ENCODE measurements around the gene UBXN4. TPM values are rescaled to one million over a fixed set of nuclear protein-coding genes. Genes with fewer than 3 reads are reported as not detected.

UBXN4 gene
- total RNA-seq, 1 experiment from 2014 or later: 65.9 TPM

DNA sequence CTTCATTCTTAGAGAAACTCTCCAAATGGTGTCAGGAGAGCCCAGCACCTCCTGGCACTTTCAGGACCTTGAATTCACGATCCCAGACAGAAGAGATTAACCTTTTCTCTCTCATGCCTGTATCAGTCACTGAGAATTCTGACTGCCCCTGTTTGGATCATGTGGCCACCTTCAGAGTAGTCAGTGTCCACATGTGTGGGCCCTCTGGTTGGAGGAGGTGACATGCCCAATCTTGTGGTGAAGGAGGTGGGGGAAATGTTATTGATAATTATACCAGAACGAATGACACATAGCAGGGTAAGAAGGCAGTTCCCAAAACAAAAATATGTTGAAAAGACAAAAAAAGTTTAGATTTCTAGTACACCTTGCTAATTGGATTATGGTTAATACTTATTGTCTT is 31.7 kb downstream of the UBXN4 start:
- Histone ChIP-seq H3K4me2 (ENCODE audit: low read depth, low read length, poor library complexity, severe bottlenecking) (no peak overlapping the region), H3K9me2 (replicated peaks; ENCODE audit: insufficient read depth, low read length) (no peaks in the 10 kb centered on the region), H3K9me3 (ENCODE audit: low read length) (no peaks in the 10 kb centered on the region), H3K27me3 (ENCODE audit: low read length) (no peaks in the 10 kb centered on the region), H3K27ac (ENCODE audit: low read length) (no peak overlapping the region), H2AFZ (ENCODE audit: low read length) (no peak overlapping the region), H3K4me3 (ENCODE audit: low read length) (no peak overlapping the region), H4K20me1 (ENCODE audit: insufficient read depth, low read depth, low read length) (no peaks in the 10 kb centered on the region), H3K79me2 (ENCODE audit: low read length) (peaks cover 21% of the 10 kb centered on the region), H3K9ac (ENCODE audit: low read length) (no peak overlapping the region), H3K4me1 (ENCODE audit: low read length) (no peaks in the 10 kb centered on the region), H3K36me3 (ENCODE audit: insufficient read depth, low read length) (peaks cover 54% of the 10 kb centered on the region)
- DNase-seq: no peak

GRCh38 chr2:135773917-135774316 is 32.3 kb downstream of the UBXN4 start:
- Histone ChIP-seq H3K36me3 (ENCODE audit: insufficient read depth, low read length) (peaks cover 57% of the 10 kb centered on the region), H3K9me3 (ENCODE audit: low read length) (no peaks in the 10 kb centered on the region), H3K9me2 (replicated peaks; ENCODE audit: insufficient read depth, low read length) (no peaks in the 10 kb centered on the region), H3K4me3 (ENCODE audit: low read length) (no peak overlapping the region), H3K4me2 (ENCODE audit: low read depth, low read length, poor library complexity, severe bottlenecking) (no peak overlapping the region), H3K27ac (ENCODE audit: low read length) (no peak overlapping the region), H3K4me1 (ENCODE audit: low read length) (no peaks in the 10 kb centered on the region), H3K79me2 (ENCODE audit: low read length) (peaks cover 16% of the 10 kb centered on the region), H3K9ac (ENCODE audit: low read length) (no peak overlapping the region), H3K27me3 (ENCODE audit: low read length) (no peaks in the 10 kb centered on the region), H4K20me1 (ENCODE audit: insufficient read depth, low read depth, low read length) (no peaks in the 10 kb centered on the region), H2AFZ (ENCODE audit: low read length) (no peak overlapping the region)
- DNase-seq: no peak

- H3K36me3 ChIP-seq (ENCODE audit: insufficient read depth, low read length): peaks cover 53% of the 10 kb centered on the region
- H3K9ac ChIP-seq (ENCODE audit: low read length): no peak overlapping the region
- H3K9me2 ChIP-seq (replicated peaks; ENCODE audit: insufficient read depth, low read length): no peaks in the 10 kb centered on the region
- peaks cover 4% of the 10 kb centered on the region; the same call in 1 of the 2 replicates for H3K79me2 ChIP-seq (ENCODE audit: low read length)
- H3K9me3 ChIP-seq (ENCODE audit: low read length): no peaks in the 10 kb centered on the region
- H2AFZ ChIP-seq (ENCODE audit: low read length): no peak overlapping the region
- H4K20me1 ChIP-seq (ENCODE audit: insufficient read depth, low read depth, low read length): no peaks in the 10 kb centered on the region
- H3K27ac ChIP-seq (ENCODE audit: low read length): no peak overlapping the region
- H3K27me3 ChIP-seq (ENCODE audit: low read length): no peaks in the 10 kb centered on the region
- H3K4me1 ChIP-seq (ENCODE audit: low read length): no peaks in the 10 kb centered on the region
- DNase-seq: no peak
- H3K4me2 ChIP-seq (ENCODE audit: low read depth, low read length, poor library complexity, severe bottlenecking): no peak overlapping the region
- H3K4me3 ChIP-seq (ENCODE audit: low read length): no peak overlapping the region
Measured at GRCh38 chr2:135775420-135775819, 33.8 kb downstream of the UBXN4 start.

GRCh38 chr2:135776367-135776766 is 34.7 kb downstream of the UBXN4 start:
- Histone ChIP-seq H3K9me3 (ENCODE audit: low read length) (no peaks in the 10 kb centered on the region), H3K4me1 (ENCODE audit: low read length) (no peaks in the 10 kb centered on the region), H3K36me3 (ENCODE audit: insufficient read depth, low read length) (peaks cover 55% of the 10 kb centered on the region), H3K27me3 (ENCODE audit: low read length) (no peaks in the 10 kb centered on the region), H3K79me2 (ENCODE audit: low read length) (peaks cover 4% of the 10 kb centered on the region; the same call in 1 of the 2 replicates), H3K4me2 (ENCODE audit: low read depth, low read length, poor library complexity, severe bottlenecking) (no peak overlapping the region), H3K9me2 (replicated peaks; ENCODE audit: insufficient read depth, low read length) (no peaks in the 10 kb centered on the region), H2AFZ (ENCODE audit: low read length) (no peak overlapping the region), H3K27ac (ENCODE audit: low read length) (no peak overlapping the region), H3K9ac (ENCODE audit: low read length) (no peak overlapping the region), H3K4me3 (ENCODE audit: low read length) (no peak overlapping the region), H4K20me1 (ENCODE audit: insufficient read depth, low read depth, low read length) (no peaks in the 10 kb centered on the region)
- no peak for DNase-seq

- H4K20me1 ChIP-seq (ENCODE audit: insufficient read depth, low read depth, low read length): no peaks in the 10 kb centered on the region
- no peak for DNase-seq
- H3K4me1 ChIP-seq (ENCODE audit: low read length): peaks cover 24% of the 10 kb centered on the region
- peak overlapping the region; percentile 43 for H3K4me2 ChIP-seq (ENCODE audit: low read depth, low read length, poor library complexity, severe bottlenecking)
- H3K9me3 ChIP-seq (ENCODE audit: low read length): no peaks in the 10 kb centered on the region
- peak overlapping the region; percentile 65 for H3K27ac ChIP-seq (ENCODE audit: low read length)
- no peaks in the 10 kb centered on the region for H3K27me3 ChIP-seq (ENCODE audit: low read length)
- H3K9ac ChIP-seq (ENCODE audit: low read length): no peak overlapping the region
- peaks cover 70% of the 10 kb centered on the region for H3K36me3 ChIP-seq (ENCODE audit: insufficient read depth, low read length)
- no peak overlapping the region for H3K4me3 ChIP-seq (ENCODE audit: low read length)
- no peaks in the 10 kb centered on the region for H3K9me2 ChIP-seq (replicated peaks; ENCODE audit: insufficient read depth, low read length)
- H3K79me2 ChIP-seq (ENCODE audit: low read length): no peaks in the 10 kb centered on the region
- H2AFZ ChIP-seq (ENCODE audit: low read length): no peak overlapping the region
Measured at GRCh38 chr2:135782231-135782630, 40.6 kb downstream of the UBXN4 start.

- no peaks in the 10 kb centered on the region for H4K20me1 ChIP-seq (ENCODE audit: insufficient read depth, low read depth, low read length)
- no peak overlapping the region for H3K9ac ChIP-seq (ENCODE audit: low read length)
- no peaks in the 10 kb centered on the region for H3K79me2 ChIP-seq (ENCODE audit: low read length)
- peaks cover 71% of the 10 kb centered on the region for H3K36me3 ChIP-seq (ENCODE audit: insufficient read depth, low read length)
- no peak overlapping the region for H2AFZ ChIP-seq (ENCODE audit: low read length)
- DNase-seq: peak; percentile 69
- H3K27me3 ChIP-seq (ENCODE audit: low read length): no peaks in the 10 kb centered on the region
- H3K27ac ChIP-seq (ENCODE audit: low read length): peak overlapping the region; percentile 65
- peaks cover 24% of the 10 kb centered on the region for H3K4me1 ChIP-seq (ENCODE audit: low read length)
- H3K4me3 ChIP-seq (ENCODE audit: low read length): no peak overlapping the region
- peak overlapping the region; percentile 43 for H3K4me2 ChIP-seq (ENCODE audit: low read depth, low read length, poor library complexity, severe bottlenecking)
- no peaks in the 10 kb centered on the region for H3K9me2 ChIP-seq (replicated peaks; ENCODE audit: insufficient read depth, low read length)
- H3K9me3 ChIP-seq (ENCODE audit: low read length): no peaks in the 10 kb centered on the region
Measured at GRCh38 chr2:135783439-135783838, 41.8 kb downstream of the UBXN4 start.

DNA sequence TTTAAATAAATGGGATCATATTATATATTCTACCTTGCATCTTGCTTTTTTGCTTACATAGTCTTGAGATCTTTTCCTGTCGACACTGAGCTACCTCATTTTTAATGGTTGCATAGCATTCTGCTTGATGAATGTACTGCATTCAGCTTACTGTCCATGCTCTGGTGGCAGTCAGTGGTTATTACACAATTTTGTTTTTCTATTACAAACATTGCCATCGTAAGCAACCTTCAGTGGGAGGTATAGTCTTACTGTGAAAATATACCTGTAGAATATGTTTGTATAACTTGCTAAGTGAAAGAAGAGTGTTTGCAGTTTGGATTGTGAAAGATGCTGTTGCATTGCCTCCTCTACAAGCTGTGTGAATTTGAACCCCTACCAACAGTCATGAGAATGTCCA is 43.4 kb downstream of the UBXN4 start:
- DNase-seq: no peak
- Histone ChIP-seq H3K4me3 (ENCODE audit: low read length) (no peak overlapping the region), H3K9me3 (ENCODE audit: low read length) (no peaks in the 10 kb centered on the region), H3K9me2 (replicated peaks; ENCODE audit: insufficient read depth, low read length) (no peaks in the 10 kb centered on the region), H3K27me3 (ENCODE audit: low read length) (no peaks in the 10 kb centered on the region), H3K27ac (ENCODE audit: low read length) (no peak overlapping the region), H3K36me3 (ENCODE audit: insufficient read depth, low read length) (peaks cover 59% of the 10 kb centered on the region), H3K4me2 (ENCODE audit: low read depth, low read length, poor library complexity, severe bottlenecking) (no peak overlapping the region), H4K20me1 (ENCODE audit: insufficient read depth, low read depth, low read length) (no peaks in the 10 kb centered on the region), H3K9ac (ENCODE audit: low read length) (no peak overlapping the region), H3K4me1 (ENCODE audit: low read length) (peaks cover 24% of the 10 kb centered on the region), H3K79me2 (ENCODE audit: low read length) (no peaks in the 10 kb centered on the region), H2AFZ (ENCODE audit: low read length) (no peak overlapping the region)

DNA sequence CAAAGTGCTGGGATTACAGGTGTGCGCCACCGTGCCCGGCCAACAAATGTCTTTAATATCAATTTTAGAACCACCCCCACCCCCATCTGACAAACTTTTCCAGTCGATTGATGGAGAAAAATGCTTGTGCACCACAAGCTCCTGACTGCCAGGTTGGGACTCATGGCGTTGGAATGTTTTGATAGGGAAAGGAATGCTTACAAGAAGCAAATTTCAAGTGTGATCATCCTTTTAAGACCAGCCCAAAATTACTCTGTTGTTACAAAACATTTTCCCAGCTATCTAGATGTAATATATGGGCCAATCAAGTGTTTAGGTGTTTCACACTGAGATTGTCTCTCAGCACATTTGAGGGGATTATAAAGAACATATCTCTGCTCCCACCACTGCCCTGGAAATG is 45.2 kb downstream of the UBXN4 start:
- Histone ChIP-seq H3K9me3 (ENCODE audit: low read length) (no peaks in the 10 kb centered on the region), H3K36me3 (ENCODE audit: insufficient read depth, low read length) (peaks cover 41% of the 10 kb centered on the region), H4K20me1 (ENCODE audit: insufficient read depth, low read depth, low read length) (no peaks in the 10 kb centered on the region), H3K79me2 (ENCODE audit: low read length) (no peaks in the 10 kb centered on the region), H3K27ac (ENCODE audit: low read length) (no peak overlapping the region), H3K9ac (ENCODE audit: low read length) (no peak overlapping the region), H3K4me3 (ENCODE audit: low read length) (no peak overlapping the region), H2AFZ (ENCODE audit: low read length) (no peak overlapping the region), H3K27me3 (ENCODE audit: low read length) (no peaks in the 10 kb centered on the region), H3K4me2 (ENCODE audit: low read depth, low read length, poor library complexity, severe bottlenecking) (no peak overlapping the region), H3K4me1 (ENCODE audit: low read length) (peaks cover 24% of the 10 kb centered on the region), H3K9me2 (replicated peaks; ENCODE audit: insufficient read depth, low read length) (no peaks in the 10 kb centered on the region)
- DNase-seq: no peak

DNA sequence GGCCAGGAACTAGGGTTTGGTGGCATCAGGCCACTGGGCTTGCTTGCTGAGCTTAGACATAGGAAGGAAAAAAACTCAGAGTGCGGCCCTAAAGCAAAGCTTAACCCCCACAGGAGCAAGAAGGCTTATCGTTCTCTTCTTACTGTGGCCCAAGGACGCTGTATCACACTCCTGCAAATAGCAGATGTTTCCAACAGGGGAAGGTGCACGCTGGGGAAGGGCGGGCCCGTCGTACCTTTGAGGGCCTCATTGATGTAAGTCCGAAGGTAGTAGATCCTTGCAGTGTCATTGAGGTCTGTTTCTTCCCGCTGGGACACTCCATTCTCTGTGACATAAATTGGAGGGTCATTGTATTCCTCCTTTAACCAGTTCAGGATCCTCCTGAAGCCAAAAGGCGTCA is 48.8 kb downstream of the UBXN4 start:
- Histone ChIP-seq H2AFZ (ENCODE audit: low read length) (no peak overlapping the region), H3K79me2 (ENCODE audit: low read length) (no peaks in the 10 kb centered on the region), H3K4me1 (ENCODE audit: low read length) (peaks cover 12% of the 10 kb centered on the region), H3K9me2 (replicated peaks; ENCODE audit: insufficient read depth, low read length) (no peaks in the 10 kb centered on the region), H3K27me3 (ENCODE audit: low read length) (no peaks in the 10 kb centered on the region), H4K20me1 (ENCODE audit: insufficient read depth, low read depth, low read length) (no peaks in the 10 kb centered on the region), H3K36me3 (ENCODE audit: insufficient read depth, low read length) (peaks cover 6% of the 10 kb centered on the region; the same call in 1 of the 2 replicates), H3K9me3 (ENCODE audit: low read length) (no peaks in the 10 kb centered on the region), H3K4me2 (ENCODE audit: low read depth, low read length, poor library complexity, severe bottlenecking) (no peak overlapping the region), H3K9ac (ENCODE audit: low read length) (no peak overlapping the region), H3K4me3 (ENCODE audit: low read length) (no peak overlapping the region), H3K27ac (ENCODE audit: low read length) (no peak overlapping the region)
- DNase-seq: no peak

All from Karpas-422 (cell line).